NB4 (cell line): Measurements from ENCODE around the gene SEPTIN3.

Experiments used
- DNase-seq: peaks from one replicate; pipeline ENCODE4 v3.0.0; 2010; ENCODE audit warnings: low read depth
- H3K4me3 ChIP-seq: one replicate; pipeline ENCODE4 v1.5.1; 2011; ENCODE audit warnings: mild to moderate bottlenecking, low read depth, low read length, moderate library complexity
- CTCF ChIP-seq: IDR thresholded peaks from one replicate; pipeline ENCODE4 v1.5.1; 2012; ENCODE audit warnings: low read depth, low read length
- MAX ChIP-seq: IDR thresholded peaks from 2 replicates; pipeline ENCODE4 v1.6.1; 2011; ENCODE audit warnings: low read depth, low read length
- MYC ChIP-seq: IDR thresholded peaks from 2 replicates; pipeline ENCODE4 v1.6.1; 2011; ENCODE audit warnings: low read depth, low read length
- POLR2A ChIP-seq: IDR thresholded peaks from 2 replicates; pipeline ENCODE4 v1.6.1; 2011; ENCODE audit warnings: mild to moderate bottlenecking; ENCODE audit not compliant: insufficient read length; ENCODE audit errors: extremely low read depth

Gene SEPTIN3

GRCh38 chr22:41927813-41928212, 41.4 kb upstream of the SEPTIN3 start:
- TF ChIP-seq CTCF (no peak), POLR2A (no peak), MAX (no peak), MYC (no peak)
- no peak overlapping the region for H3K4me3 ChIP-seq
- DNase-seq = no peak

- no peak overlapping the region for H3K4me3 ChIP-seq
- TF ChIP-seq CTCF (no peak), MAX (no peak), POLR2A (no peak), MYC (no peak)
- no peak for DNase-seq
Observed at GRCh38 chr22:41928593-41929417, 40.4 kb upstream of the SEPTIN3 start.

- H3K4me3 ChIP-seq = no peak overlapping the region
- no peak for DNase-seq
- TF ChIP-seq CTCF (no peak), MYC (no peak), MAX (no peak), POLR2A (no peak)
Observed at GRCh38 chr22:41929418-41929810, 39.8 kb upstream of the SEPTIN3 start.

- DNase-seq = peak; percentile 60
- H3K4me3 ChIP-seq = no peak overlapping the region
- TF ChIP-seq MYC (no peak), POLR2A (no peak), MAX (no peak), CTCF (no peak)
Observed at GRCh38 chr22:41931701-41932269, 37.5 kb upstream of the SEPTIN3 start.

GRCh38 chr22:41932353-41932752, 36.9 kb upstream of the SEPTIN3 start:
- no peak for TF ChIP-seq CTCF
- TF ChIP-seq POLR2A = no peak
- TF ChIP-seq MAX = no peak
- TF ChIP-seq MYC = no peak
- no peak overlapping the region for H3K4me3 ChIP-seq
- DNase-seq = no peak
